K562 (cell line): ENCODE results near the gene SLC25A10. TPM values are rescaled to one million over a fixed set of nuclear protein-coding genes. Genes with fewer than 3 reads are reported as not detected.

Experiments used
- MCM2 ChIP-seq: fragments of 450-650 bp; IDR thresholded peaks from 2 replicates; pipeline ENCODE4 v1.6.1; 2017; ENCODE audit warnings: low read depth, mild to moderate bottlenecking
- MIER1 ChIP-seq: fragments of 450-650 bp; IDR thresholded peaks from 2 replicates; pipeline ENCODE4 v1.6.1; 2016; ENCODE audit warnings: antibody characterized with exemption, mild to moderate bottlenecking, low read depth
- NR1H2 ChIP-seq: sonication (generic); formaldehyde crosslinking; IDR thresholded peaks from 2 replicates; pipeline ENCODE4 v1.4.0; 2020; ENCODE audit warnings: mild to moderate bottlenecking, missing genetic modification reagents
- NUFIP1 ChIP-seq: fragments of 450-650 bp; IDR thresholded peaks from 2 replicates; pipeline ENCODE4 v1.6.1; 2018; ENCODE audit not compliant: partially characterized antibody
- YBX1 ChIP-seq: fragments of 450-650 bp; IDR thresholded peaks from 2 replicates; pipeline ENCODE4 v1.7.1; 2016; ENCODE audit warnings: mild to moderate bottlenecking
- ZC3H4 ChIP-seq: sonication (generic); formaldehyde crosslinking; IDR thresholded peaks from 2 replicates; pipeline ENCODE4 v1.9.0; 2021; ENCODE audit warnings: missing genetic modification reagents, borderline replicate concordance
- ZNF134 ChIP-seq: fragments of 250-450 bp; sonication (Bioruptor Pico); conservative IDR thresholded peaks from 2 replicates; pipeline ENCODE4 v1.4.0; 2020
- polyA plus RNA-seq, 8 experiments: library from polyadenylated mRNA; depleted of rRNA in 4 of 8; stranded (reverse) in 5 of 8; unstranded in 3 of 8; fragments of >200 nt; fragmentation: Nextera tagmentation in 2 of 8; fragmentation: Illumina TruSeq in 1 of 8; extraction: Ambion mirVana in 2 of 8; extraction: Trizol in 1 of 8; gene quantifications; 2 replicates each; pipeline versions ENCODE4 v1.2.1 to v1.2.3, GENCODE V29; 2011 to 2014; ENCODE audit warnings: inconsistent platforms in 1 of 8, missing spikeins in 1 of 8
- total RNA-seq, 7 experiments: library from RNA; depleted of rRNA in 6 of 7; stranded (reverse); fragments of >200 nt in 6 of 7; fragmentation: Illumina TruSeq in 2 of 7; extraction: Trizol in 2 of 7; gene quantifications; 2 replicates each; pipeline versions ENCODE4 v1.2.1 to v1.2.3, GENCODE V29; 2011 to 2021; ENCODE audit warnings: low replicate concordance in 1 of 7
- TF ChIP-seq, protein P1 (sequence below): fragments of 200-800 bp; sonication (Bioruptor generic); IDR thresholded peaks from 2 replicates; pipeline ENCODE4 v1.6.1; 2017; ENCODE audit warnings: missing genetic modification characterization, missing compliant biosample characterization
- TF ChIP-seq, protein P2 (sequence below): sonication (generic); formaldehyde crosslinking; IDR thresholded peaks from 2 replicates; pipeline ENCODE4 v1.8.0; 2023; ENCODE audit warnings: mild to moderate bottlenecking, missing genetic modification reagents
- TF ChIP-seq, protein P3 (sequence below): fragments of 450-650 bp; IDR thresholded peaks from 2 replicates; pipeline ENCODE4 v1.6.1; 2016
- TF ChIP-seq, protein P4 (sequence below): fragments of 450-650 bp; IDR thresholded peaks from 2 replicates; pipeline ENCODE4 v1.6.1; 2016; ENCODE audit warnings: mild to moderate bottlenecking
- TF ChIP-seq, protein P5 (sequence below), 2 experiments: fragments of 450-650 bp in 1 of 2; IDR thresholded peaks; 2 replicates each; pipeline ENCODE4 v1.6.1; 2011 to 2017; ENCODE audit warnings: low read depth in 2 of 2, antibody characterized with exemption in 1 of 2, borderline replicate concordance in 1 of 2, low read length in 1 of 2, mild to moderate bottlenecking in 1 of 2, mixed read lengths in 1 of 2; ENCODE audit not compliant: control insufficient read depth in 1 of 2

Gene SLC25A10
- total and polyA plus RNA-seq, 9 of the 15 experiments (the other 6 are each of a cell fraction or from before 2014, with no cell fraction given) = 0.10 to 85.6 (median 34.3) TPM

DNA sequence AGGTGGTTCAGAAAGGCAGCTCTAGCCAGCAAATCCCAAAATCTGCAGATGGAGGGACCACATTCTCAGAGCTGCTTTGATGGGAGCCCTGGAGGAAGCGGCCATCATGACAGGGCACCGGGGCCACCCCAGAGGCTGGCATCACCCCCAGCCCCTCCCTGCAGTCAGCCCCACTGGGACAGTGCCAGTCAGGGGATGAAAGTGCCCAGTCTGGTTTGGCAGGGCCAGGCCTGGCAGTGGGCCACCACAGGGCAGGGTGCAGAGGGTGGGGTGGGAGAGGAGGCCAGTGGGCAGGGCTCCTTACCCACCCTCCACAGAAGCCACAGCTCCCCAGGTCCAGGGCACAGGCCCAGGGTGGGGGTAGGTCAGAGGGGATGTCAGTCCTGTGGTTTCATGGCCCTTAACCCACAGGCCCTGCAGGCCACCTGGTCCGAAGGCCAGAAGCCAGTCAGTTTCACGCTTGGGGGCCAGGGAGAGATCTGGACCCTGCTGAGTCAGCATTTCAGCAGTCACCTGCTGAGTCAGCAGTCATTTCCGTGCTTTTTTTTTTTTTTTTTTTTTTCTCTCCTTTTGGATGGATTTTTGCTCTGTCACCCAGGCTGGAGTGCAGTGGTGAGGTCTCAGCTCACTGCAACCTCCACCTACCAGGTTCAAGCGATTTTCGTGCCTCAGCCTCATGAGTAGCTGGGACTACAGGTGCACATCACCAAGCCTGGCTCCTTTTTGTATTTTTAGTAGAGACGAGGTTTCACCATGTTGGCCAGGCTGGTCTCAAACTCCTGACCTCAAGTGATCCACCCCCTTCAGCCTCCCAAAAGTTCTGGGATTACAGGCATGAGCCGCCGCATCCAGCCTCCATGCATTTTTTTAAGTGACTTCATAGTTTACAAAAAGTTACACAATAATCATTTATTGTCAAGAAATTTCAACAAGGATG, 10.4 kb downstream of the SLC25A10 start (continued):
- TF ChIP-seq, protein P1, sequence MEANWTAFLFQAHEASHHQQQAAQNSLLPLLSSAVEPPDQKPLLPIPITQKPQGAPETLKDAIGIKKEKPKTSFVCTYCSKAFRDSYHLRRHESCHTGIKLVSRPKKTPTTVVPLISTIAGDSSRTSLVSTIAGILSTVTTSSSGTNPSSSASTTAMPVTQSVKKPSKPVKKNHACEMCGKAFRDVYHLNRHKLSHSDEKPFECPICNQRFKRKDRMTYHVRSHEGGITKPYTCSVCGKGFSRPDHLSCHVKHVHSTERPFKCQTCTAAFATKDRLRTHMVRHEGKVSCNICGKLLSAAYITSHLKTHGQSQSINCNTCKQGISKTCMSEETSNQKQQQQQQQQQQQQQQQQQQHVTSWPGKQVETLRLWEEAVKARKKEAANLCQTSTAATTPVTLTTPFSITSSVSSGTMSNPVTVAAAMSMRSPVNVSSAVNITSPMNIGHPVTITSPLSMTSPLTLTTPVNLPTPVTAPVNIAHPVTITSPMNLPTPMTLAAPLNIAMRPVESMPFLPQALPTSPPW (CRISPR knock-in tag) = no peak; the same call in 1 of the 2 replicates
- TF ChIP-seq, protein P2, sequence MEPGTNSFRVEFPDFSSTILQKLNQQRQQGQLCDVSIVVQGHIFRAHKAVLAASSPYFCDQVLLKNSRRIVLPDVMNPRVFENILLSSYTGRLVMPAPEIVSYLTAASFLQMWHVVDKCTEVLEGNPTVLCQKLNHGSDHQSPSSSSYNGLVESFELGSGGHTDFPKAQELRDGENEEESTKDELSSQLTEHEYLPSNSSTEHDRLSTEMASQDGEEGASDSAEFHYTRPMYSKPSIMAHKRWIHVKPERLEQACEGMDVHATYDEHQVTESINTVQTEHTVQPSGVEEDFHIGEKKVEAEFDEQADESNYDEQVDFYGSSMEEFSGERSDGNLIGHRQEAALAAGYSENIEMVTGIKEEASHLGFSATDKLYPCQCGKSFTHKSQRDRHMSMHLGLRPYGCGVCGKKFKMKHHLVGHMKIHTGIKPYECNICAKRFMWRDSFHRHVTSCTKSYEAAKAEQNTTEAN (CRISPR knock-in tag) = no peak
- TF ChIP-seq, protein P3, sequence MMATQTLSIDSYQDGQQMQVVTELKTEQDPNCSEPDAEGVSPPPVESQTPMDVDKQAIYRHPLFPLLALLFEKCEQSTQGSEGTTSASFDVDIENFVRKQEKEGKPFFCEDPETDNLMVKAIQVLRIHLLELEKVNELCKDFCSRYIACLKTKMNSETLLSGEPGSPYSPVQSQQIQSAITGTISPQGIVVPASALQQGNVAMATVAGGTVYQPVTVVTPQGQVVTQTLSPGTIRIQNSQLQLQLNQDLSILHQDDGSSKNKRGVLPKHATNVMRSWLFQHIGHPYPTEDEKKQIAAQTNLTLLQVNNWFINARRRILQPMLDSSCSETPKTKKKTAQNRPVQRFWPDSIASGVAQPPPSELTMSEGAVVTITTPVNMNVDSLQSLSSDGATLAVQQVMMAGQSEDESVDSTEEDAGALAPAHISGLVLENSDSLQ = peak; percentile 53
- peak; percentile 41 for TF ChIP-seq NUFIP1
- no peak for TF ChIP-seq ZC3H4
- no peak for TF ChIP-seq YBX1
- TF ChIP-seq MIER1 = peak; percentile 34; the same call in 1 of the 2 replicates
- TF ChIP-seq, protein P4, sequence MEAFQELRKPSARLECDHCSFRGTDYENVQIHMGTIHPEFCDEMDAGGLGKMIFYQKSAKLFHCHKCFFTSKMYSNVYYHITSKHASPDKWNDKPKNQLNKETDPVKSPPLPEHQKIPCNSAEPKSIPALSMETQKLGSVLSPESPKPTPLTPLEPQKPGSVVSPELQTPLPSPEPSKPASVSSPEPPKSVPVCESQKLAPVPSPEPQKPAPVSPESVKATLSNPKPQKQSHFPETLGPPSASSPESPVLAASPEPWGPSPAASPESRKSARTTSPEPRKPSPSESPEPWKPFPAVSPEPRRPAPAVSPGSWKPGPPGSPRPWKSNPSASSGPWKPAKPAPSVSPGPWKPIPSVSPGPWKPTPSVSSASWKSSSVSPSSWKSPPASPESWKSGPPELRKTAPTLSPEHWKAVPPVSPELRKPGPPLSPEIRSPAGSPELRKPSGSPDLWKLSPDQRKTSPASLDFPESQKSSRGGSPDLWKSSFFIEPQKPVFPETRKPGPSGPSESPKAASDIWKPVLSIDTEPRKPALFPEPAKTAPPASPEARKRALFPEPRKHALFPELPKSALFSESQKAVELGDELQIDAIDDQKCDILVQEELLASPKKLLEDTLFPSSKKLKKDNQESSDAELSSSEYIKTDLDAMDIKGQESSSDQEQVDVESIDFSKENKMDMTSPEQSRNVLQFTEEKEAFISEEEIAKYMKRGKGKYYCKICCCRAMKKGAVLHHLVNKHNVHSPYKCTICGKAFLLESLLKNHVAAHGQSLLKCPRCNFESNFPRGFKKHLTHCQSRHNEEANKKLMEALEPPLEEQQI = no peak
- TF ChIP-seq MCM2 = no peak
- TF ChIP-seq ZNF134 (CRISPR knock-in tag) = no peak
- TF ChIP-seq, protein P5, sequence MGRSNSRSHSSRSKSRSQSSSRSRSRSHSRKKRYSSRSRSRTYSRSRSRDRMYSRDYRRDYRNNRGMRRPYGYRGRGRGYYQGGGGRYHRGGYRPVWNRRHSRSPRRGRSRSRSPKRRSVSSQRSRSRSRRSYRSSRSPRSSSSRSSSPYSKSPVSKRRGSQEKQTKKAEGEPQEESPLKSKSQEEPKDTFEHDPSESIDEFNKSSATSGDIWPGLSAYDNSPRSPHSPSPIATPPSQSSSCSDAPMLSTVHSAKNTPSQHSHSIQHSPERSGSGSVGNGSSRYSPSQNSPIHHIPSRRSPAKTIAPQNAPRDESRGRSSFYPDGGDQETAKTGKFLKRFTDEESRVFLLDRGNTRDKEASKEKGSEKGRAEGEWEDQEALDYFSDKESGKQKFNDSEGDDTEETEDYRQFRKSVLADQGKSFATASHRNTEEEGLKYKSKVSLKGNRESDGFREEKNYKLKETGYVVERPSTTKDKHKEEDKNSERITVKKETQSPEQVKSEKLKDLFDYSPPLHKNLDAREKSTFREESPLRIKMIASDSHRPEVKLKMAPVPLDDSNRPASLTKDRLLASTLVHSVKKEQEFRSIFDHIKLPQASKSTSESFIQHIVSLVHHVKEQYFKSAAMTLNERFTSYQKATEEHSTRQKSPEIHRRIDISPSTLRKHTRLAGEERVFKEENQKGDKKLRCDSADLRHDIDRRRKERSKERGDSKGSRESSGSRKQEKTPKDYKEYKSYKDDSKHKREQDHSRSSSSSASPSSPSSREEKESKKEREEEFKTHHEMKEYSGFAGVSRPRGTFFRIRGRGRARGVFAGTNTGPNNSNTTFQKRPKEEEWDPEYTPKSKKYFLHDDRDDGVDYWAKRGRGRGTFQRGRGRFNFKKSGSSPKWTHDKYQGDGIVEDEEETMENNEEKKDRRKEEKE (IDR thresholded peaks at IDR 0.05; ENCODE audit: borderline replicate concordance in 1 of 2, control insufficient read depth in 1 of 2, low read depth in 2 of 2, low read length in 1 of 2) = no peak
- TF ChIP-seq NR1H2 (CRISPR knock-in tag) = no peak
